Vagina (tissue), 2 donors: ENCODE measurements around the gene FSIP1.

Experiments used
- CTCF ChIP-seq, 3 experiments: fragments of 450-650 bp in 2 of 3; fragments of 200-600 bp in 1 of 3; sonication (generic) in 1 of 3; IDR thresholded peaks; one replicate each; pipeline ENCODE4 v1.5.1; 2017 to 2019; ENCODE audit warnings: antibody characterized with exemption in 3 of 3, mild to moderate bottlenecking in 2 of 3, moderate library complexity in 2 of 3
- POLR2A ChIP-seq, 2 donors: fragments of 450-650 bp; IDR thresholded peaks; one replicate each; pipeline ENCODE4 v1.6.1; 2017; ENCODE audit warnings: antibody characterized with exemption in 2 of 2, mild to moderate bottlenecking in 2 of 2, moderate library complexity in 2 of 2

- no peak for TF ChIP-seq CTCF (IDR thresholded peaks at IDR 0.05)
- TF ChIP-seq POLR2A (IDR thresholded peaks at IDR 0.05), result no peak
Observed at GRCh38 chr15:39767921-39768320, 14.7 kb downstream of the FSIP1 start.
